ENCODE measurements around the gene MGAT5B.

MGAT5B gene

DNA sequence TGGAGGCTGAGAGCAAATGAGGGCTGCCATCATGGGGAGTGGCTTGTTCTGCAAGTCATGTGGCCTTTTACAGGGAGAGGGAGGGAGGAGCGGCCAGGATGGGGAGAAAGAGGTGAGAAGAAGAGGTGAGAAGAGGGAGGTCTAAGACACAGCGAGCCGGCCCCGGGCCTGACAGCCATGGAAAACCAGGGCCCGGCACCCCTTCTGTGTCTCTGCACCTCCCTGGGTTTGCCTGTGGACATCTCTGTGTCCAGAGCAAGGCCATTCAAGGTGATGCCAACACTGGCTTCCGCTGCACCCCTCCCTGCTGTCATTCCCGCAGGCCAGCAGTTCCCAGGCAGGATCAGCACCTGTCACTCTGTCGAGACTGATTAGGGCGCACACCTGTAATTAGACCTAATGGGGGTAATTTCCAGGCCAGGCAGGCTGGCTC, 75.6 kb downstream of the MGAT5B start:
- no peak for DNase-seq (ENCODE audit: low spot score)

DNA sequence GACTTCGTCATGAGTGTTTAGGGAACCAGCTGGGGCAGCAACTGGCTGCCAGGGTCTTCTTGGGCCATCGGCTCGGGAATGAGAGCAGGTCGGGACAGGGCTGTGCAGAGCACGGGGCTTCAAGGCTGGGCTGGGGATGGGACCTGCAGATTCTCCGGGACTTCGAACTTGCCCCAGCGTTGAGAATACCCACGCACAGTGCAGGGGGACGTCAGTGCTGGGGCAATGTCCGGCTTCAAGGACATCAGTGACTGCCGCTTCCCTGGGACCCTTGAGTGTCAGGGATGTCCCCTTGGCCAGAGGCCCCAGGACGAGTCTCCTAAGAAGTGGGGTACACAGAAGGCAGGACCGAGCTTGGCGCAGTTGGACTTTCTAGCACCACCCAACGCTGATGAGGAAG, 76.3 kb downstream of the MGAT5B start:
- no peak for DNase-seq (ENCODE audit: low spot score)

More for the DNA sequence above, 75.6 kb downstream of the MGAT5B start:
- TF ChIP-seq, protein P1, sequence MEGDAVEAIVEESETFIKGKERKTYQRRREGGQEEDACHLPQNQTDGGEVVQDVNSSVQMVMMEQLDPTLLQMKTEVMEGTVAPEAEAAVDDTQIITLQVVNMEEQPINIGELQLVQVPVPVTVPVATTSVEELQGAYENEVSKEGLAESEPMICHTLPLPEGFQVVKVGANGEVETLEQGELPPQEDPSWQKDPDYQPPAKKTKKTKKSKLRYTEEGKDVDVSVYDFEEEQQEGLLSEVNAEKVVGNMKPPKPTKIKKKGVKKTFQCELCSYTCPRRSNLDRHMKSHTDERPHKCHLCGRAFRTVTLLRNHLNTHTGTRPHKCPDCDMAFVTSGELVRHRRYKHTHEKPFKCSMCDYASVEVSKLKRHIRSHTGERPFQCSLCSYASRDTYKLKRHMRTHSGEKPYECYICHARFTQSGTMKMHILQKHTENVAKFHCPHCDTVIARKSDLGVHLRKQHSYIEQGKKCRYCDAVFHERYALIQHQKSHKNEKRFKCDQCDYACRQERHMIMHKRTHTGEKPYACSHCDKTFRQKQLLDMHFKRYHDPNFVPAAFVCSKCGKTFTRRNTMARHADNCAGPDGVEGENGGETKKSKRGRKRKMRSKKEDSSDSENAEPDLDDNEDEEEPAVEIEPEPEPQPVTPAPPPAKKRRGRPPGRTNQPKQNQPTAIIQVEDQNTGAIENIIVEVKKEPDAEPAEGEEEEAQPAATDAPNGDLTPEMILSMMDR (IDR thresholded peaks at IDR 0.05; ENCODE audit: extremely low read depth, missing control alignments) = no peak

DNA sequence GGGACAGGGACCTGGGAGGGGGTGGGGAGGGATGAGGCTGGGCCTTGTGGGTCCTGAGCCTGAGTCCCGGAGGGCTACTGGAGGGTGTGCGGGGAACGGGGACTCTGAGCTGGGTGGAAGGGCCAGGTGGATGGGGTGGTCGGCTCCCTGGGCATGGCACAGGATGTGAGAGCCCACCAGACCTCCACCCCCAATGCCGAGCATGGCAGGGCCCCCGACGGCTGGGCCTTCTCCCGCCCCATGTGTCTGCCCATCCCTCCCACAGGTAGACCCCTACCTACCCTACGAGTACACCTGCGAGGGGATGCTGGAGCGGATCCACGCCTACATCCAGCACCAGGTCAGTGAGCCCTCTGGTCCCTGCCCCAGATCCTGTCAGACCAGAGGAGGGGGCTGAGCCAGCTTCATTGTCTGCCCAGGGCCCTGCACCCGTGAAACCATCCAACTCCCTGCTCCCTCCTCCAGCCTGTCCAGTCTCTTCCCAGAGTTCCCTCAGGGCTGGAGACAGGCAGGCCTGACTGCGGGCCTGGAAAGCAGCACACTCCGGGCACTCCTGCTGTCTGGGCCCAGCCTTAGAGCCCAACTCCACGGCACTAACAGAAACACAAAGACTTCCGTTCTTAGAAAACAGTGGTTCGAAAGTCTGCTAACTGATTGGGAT, 78.0 kb downstream of the MGAT5B start:
- TF ChIP-seq, protein P1 (IDR thresholded peaks at IDR 0.05; ENCODE audit: extremely low read depth, missing control alignments) = no peak
- DNase-seq (ENCODE audit: low spot score) = no peak

More for the DNA sequence above, 76.3 kb downstream of the MGAT5B start:
- TF ChIP-seq, protein P1 (IDR thresholded peaks at IDR 0.05; ENCODE audit: extremely low read depth, missing control alignments) = no peak

DNA sequence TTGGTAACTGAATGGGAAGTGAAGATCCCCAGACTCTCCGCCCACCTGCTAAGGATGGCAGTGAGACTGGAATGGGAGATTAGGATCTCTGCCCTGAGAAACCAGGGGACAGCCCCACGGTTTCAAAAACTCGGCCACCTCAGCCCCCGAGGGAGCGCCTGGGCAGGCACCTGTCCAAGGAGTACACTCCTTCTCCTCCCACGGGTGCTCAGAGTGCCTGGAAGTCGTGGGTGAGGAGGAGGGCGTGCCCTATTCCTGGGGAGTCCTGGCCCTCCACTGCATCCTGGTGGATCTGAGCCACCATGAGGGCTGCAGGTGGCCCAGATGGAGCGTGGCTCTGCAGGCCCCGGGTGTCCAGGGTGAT, 78.5 kb downstream of the MGAT5B start:
- TF ChIP-seq, protein P1 (IDR thresholded peaks at IDR 0.05; ENCODE audit: extremely low read depth, missing control alignments) = no peak
- no peak for DNase-seq (ENCODE audit: low spot score)

DNA sequence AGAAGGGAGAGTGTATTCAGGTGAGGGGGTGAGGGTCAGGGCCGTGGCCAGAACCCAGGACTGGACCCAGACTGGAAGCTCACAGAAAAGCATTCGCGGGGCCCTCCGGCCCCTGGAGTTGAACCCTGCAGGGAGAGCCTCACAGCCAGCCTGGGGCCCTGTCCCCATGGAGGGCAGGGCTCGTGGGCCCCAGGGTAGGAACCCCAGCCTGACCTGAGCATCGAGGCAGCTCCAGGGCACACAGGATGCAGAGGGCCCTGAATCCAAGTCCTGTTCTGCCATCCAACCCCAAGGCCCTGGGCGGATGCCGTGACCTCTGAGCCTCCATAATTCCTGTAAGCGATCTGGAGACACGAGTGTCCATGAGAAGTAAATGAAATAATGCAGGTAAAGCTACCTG, 79.1 kb downstream of the MGAT5B start:
- DNase-seq (ENCODE audit: low spot score) = no peak
- TF ChIP-seq, protein P1 (IDR thresholded peaks at IDR 0.05; ENCODE audit: extremely low read depth, missing control alignments) = no peak

DNA sequence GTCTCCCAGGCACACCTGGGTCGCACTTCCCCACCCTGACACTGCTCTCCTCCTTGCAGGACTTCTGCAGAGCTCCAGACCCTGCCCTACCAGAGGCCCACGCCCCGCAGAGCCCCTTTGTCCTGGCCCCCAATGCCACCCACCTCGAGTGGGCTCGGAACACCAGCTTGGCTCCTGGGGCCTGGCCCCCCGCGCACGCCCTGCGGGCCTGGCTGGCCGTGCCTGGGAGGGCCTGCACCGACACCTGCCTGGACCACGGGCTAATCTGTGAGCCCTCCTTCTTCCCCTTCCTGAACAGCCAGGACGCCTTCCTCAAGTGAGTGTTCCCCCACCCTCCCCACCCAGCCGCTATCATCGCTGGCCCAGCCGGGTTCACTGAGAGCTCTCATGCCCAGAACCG, 79.6 kb downstream of the MGAT5B start:
- TF ChIP-seq, protein P1 (IDR thresholded peaks at IDR 0.05; ENCODE audit: extremely low read depth, missing control alignments) = no peak
- DNase-seq (ENCODE audit: low spot score) = no peak

DNA sequence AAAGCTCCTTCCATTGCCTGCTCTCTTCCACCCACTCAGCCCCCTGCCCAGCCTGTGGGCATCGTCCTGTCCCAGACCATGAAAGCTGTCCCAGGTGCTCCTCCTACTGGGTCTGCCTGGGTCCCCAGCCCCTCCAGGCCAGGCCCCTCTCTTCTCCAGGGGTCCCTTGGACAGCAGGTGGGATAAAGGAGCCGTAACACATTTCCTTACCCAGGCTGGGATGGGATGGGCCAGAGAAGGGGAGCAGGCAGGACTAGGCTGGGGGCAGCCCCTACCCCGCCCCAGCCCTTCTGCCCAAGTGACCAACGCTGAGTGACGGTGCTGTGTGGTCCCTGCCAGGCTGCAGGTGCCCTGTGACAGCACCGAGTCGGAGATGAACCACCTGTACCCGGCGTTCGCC, 80.1 kb downstream of the MGAT5B start:
- TF ChIP-seq, protein P1 (IDR thresholded peaks at IDR 0.05; ENCODE audit: extremely low read depth, missing control alignments) = no peak
- DNase-seq (ENCODE audit: low spot score) = no peak
